ENCODE measurements around the gene ADAMTSL5.

Gene ADAMTSL5

GRCh38 chr19:1465191-1466016, 47.4 kb downstream of the ADAMTSL5 start:
- DNase-seq: peak; percentile 54

DNA sequence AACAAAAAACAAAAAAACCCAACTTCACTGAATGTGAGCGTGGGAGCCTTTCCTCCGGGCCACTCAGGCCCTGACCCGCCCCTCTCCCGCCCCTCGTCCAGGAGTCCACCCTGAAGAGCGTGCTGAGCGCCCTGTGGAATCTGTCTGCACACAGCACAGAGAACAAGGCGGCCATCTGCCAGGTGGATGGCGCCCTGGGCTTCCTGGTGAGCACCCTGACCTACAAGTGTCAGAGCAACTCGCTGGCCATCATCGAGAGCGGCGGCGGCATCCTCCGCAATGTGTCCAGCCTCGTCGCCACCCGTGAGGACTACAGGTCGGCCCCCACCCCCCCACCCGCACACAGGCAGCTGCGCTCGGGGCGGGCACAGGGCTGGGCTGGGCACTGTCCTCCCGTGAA, 51.0 kb downstream of the ADAMTSL5 start:
- no peak for DNase-seq

- DNase-seq: no peak
Measured at GRCh38 chr19:1460033-1460995, 52.5 kb downstream of the ADAMTSL5 start.

GRCh38 chr19:1459479-1459878, 53.3 kb downstream of the ADAMTSL5 start:
- DNase-seq: no peak

GRCh38 chr19:1457892-1458291, 54.9 kb downstream of the ADAMTSL5 start:
- no peak for DNase-seq

GRCh38 chr19:1457031-1457739, 55.6 kb downstream of the ADAMTSL5 start:
- DNase-seq: no peak

- no peak for DNase-seq
Measured at GRCh38 chr19:1456121-1456900, 56.5 kb downstream of the ADAMTSL5 start.

- DNase-seq: peak; percentile 79
Measured at GRCh38 chr19:1455336-1456120, 57.3 kb downstream of the ADAMTSL5 start.
